ENCODE data around the gene TMEM11. TPM values are rescaled to one million over a fixed set of nuclear protein-coding genes. Genes with fewer than 3 reads are reported as not detected.

TMEM11 gene
- total RNA-seq, 1 donor from 2014 or later = 21.6 TPM

GRCh38 chr17:21239680-21240368 is 25.9 kb upstream of the TMEM11 start:
- peak; percentile 52 for TF ChIP-seq CTCF (IDR thresholded peaks at IDR 0.05; ENCODE audit: insufficient read depth, low read length, poor library complexity, severe bottlenecking)
- no peaks in the 10 kb centered on the region for H3K27me3 ChIP-seq (ENCODE audit: control insufficient read depth, insufficient read depth, low read length)
- no peak for DNase-seq (ENCODE audit: low read depth)
- H3K4me3 ChIP-seq (ENCODE audit: low read depth, low read length) = no peak overlapping the region
- H3K36me3 ChIP-seq (ENCODE audit: control insufficient read depth, insufficient read depth, low read length) = no peaks in the 10 kb centered on the region

GRCh38 chr17:21235921-21236320 is 22.0 kb upstream of the TMEM11 start:
- no peaks in the 10 kb centered on the region for H3K27me3 ChIP-seq (ENCODE audit: control insufficient read depth, insufficient read depth, low read length)
- DNase-seq (ENCODE audit: low read depth) = no peak
- TF ChIP-seq CTCF (IDR thresholded peaks at IDR 0.05; ENCODE audit: insufficient read depth, low read length, poor library complexity, severe bottlenecking) = no peak
- H3K4me3 ChIP-seq (ENCODE audit: low read depth, low read length) = no peak overlapping the region
- no peaks in the 10 kb centered on the region for H3K36me3 ChIP-seq (ENCODE audit: control insufficient read depth, insufficient read depth, low read length)

DNA sequence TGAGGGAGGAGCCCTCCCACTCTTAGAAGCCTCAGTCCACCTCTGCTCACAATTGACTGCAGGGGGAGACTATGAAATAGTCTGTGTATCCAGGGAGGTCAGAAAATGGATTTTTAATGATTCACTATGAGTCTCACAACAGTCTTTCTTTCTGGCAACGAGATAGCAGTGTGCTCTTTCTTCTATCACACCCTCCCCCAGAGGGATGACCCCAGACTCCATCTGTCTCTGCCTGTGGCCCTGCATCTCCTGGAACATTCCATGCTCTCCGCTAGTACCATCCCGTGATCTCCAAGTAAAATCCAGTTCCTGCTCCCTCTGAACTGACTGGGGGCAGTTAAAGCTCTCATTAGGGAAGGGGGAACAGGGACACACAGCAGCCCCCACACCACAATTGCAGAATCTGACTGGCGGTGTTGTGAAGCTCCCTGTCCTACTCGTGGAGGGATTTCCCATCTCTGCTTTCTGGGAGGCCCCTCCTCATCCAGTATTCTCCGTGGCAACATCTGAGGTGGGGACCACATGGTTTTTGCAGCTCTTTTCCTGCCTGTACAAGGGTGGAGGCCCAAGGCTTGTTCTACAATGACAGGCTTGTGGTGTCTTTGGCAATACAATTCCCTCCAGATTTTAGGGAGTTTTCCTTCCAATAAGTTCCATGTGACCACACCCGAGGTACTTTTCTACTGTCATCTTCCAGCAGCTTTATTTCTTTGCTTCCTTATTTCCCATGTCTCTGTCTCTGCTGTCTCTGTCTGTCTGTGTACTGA is 19.8 kb upstream of the TMEM11 start:
- H3K27me3 ChIP-seq (ENCODE audit: control insufficient read depth, insufficient read depth, low read length) = no peaks in the 10 kb centered on the region
- no peak for DNase-seq (ENCODE audit: low read depth)
- TF ChIP-seq CTCF (IDR thresholded peaks at IDR 0.05; ENCODE audit: insufficient read depth, low read length, poor library complexity, severe bottlenecking) = no peak
- no peak overlapping the region for H3K4me3 ChIP-seq (ENCODE audit: low read depth, low read length)
- H3K36me3 ChIP-seq (ENCODE audit: control insufficient read depth, insufficient read depth, low read length) = no peaks in the 10 kb centered on the region

DNA sequence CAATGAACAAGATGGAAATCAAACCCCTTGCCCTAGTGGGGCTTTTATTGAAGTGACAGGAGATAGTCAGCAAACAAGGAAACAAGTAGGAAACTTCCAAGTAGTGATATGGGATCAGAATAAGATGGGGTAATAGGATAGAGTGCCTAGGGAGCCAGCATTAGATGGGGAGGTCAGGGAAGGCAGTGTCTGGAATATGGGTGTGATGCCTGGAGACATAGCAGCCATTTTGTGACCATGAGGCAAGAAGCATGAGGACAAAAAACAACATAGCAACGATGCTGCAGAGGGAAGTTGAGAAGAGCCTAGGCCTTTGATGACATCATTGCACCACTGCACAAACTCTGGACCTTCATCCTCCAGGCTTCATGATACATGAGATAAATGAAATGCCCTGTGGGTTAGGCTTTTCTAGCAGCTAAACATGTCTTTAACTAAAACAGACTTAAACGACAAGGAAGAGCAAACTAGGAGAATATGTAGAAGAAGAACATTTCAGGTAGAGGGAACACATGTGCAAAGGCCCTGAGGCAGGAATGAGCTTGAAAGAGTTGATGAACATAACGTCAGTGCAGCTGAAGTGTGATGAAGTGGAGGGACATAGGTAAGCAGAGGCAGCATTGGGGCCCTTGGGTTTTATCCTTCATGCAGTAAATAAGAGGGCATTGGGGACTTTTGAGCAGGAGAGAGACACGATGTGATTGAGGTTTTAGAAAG is 18.2 kb upstream of the TMEM11 start:
- DNase-seq (ENCODE audit: low read depth) = no peak
- TF ChIP-seq CTCF (IDR thresholded peaks at IDR 0.05; ENCODE audit: insufficient read depth, low read length, poor library complexity, severe bottlenecking) = no peak
- no peaks in the 10 kb centered on the region for H3K36me3 ChIP-seq (ENCODE audit: control insufficient read depth, insufficient read depth, low read length)
- no peak overlapping the region for H3K4me3 ChIP-seq (ENCODE audit: low read depth, low read length)
- H3K27me3 ChIP-seq (ENCODE audit: control insufficient read depth, insufficient read depth, low read length) = no peaks in the 10 kb centered on the region

DNA sequence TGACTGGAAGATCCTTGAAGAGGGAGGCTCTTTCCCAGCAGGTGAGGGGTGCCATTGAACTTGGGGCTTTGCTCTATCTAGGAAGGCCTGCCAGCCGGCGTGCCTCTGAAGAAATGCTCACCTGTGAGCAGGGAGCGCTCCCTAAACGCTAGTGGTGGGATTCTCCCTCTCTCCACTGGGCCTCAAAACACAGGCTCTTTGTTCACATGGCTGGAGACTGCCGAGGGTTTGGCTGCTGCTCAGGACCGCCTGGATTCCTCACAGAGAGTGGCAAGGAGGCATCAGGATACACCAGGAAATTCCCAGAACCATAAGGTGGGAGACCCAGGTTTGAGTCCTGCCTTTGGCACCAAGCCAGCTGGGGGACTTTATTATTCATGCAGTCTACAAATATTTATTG is 17.6 kb upstream of the TMEM11 start:
- Histone ChIP-seq H3K27me3 (ENCODE audit: control insufficient read depth, insufficient read depth, low read length) (no peaks in the 10 kb centered on the region), H3K4me3 (ENCODE audit: low read depth, low read length) (no peak overlapping the region), H3K36me3 (ENCODE audit: control insufficient read depth, insufficient read depth, low read length) (no peaks in the 10 kb centered on the region)
- no peak for DNase-seq (ENCODE audit: low read depth)
- no peak for TF ChIP-seq CTCF (IDR thresholded peaks at IDR 0.05; ENCODE audit: insufficient read depth, low read length, poor library complexity, severe bottlenecking)

Data from kidney epithelial cell (primary cell).